Coronary artery (tissue), 2 donors: Measurements from ENCODE around the gene SACS.

ENCODE experiments used
- DNase-seq: peaks from one replicate; pipeline ENCODE4 v3.0.0-alpha.2; 2017; ENCODE audit warnings: low spot score
- H3K27ac ChIP-seq, 2 donors: fragments of 200-600 bp; sonication (generic); one replicate each; pipeline ENCODE4 v1.5.1; 2016 to 2019
- H3K4me3 ChIP-seq: fragments of 200-600 bp; sonication (generic); 2 replicates; pipeline ENCODE4 v1.5.1; 2016; ENCODE audit warnings: mild to moderate bottlenecking, moderate library complexity
- TF ChIP-seq, protein P1 (sequence below): fragments of 200-600 bp; sonication (generic); IDR thresholded peaks from one replicate; pipeline ENCODE4 v1.5.1; 2019; ENCODE audit warnings: antibody characterized with exemption

The SACS gene

DNA sequence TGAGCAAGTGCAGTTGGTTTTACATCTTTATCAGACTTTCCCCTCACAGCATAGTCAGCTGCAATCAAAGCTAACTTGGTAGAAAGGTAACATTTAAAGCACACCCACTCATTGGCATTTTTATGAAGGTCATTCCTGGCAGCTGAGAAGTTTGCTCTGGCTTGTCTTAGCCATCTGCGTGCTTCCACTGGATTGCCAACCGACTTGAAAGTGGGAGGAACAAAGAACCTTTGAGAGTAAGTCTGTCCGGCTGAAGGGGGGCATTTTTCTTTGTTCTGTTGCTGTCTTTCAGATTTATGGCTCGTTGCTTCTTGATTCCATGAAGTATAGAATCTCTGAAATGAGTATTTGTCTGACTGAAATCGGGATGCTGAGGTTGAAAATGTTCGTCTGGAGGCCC, 103.1 kb downstream of the SACS start:
- TF ChIP-seq, protein P1, sequence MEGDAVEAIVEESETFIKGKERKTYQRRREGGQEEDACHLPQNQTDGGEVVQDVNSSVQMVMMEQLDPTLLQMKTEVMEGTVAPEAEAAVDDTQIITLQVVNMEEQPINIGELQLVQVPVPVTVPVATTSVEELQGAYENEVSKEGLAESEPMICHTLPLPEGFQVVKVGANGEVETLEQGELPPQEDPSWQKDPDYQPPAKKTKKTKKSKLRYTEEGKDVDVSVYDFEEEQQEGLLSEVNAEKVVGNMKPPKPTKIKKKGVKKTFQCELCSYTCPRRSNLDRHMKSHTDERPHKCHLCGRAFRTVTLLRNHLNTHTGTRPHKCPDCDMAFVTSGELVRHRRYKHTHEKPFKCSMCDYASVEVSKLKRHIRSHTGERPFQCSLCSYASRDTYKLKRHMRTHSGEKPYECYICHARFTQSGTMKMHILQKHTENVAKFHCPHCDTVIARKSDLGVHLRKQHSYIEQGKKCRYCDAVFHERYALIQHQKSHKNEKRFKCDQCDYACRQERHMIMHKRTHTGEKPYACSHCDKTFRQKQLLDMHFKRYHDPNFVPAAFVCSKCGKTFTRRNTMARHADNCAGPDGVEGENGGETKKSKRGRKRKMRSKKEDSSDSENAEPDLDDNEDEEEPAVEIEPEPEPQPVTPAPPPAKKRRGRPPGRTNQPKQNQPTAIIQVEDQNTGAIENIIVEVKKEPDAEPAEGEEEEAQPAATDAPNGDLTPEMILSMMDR = no peak
- Histone ChIP-seq H3K4me3 (no peak overlapping the region), H3K27ac (no peak overlapping the region)
- DNase-seq = no peak

DNA sequence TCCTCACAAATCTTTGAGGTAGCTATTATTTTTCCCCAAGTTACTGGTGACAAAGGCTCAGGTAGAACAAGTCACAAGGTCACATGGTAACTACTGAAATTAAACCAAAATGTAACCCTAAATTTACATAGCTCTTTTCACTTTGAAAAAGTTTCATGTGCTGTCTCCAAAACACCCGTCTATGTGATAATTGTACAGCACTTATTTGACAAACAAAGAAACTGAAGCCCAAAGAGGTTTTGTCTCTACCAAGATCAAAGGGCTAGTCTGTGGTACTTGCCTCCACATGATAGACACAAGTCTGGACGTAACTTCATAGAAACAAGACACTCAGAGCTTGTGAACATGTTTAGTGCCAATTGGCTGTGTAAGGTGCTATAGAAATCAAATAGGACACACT, 108.3 kb downstream of the SACS start:
- no peak overlapping the region for H3K27ac ChIP-seq

DNA sequence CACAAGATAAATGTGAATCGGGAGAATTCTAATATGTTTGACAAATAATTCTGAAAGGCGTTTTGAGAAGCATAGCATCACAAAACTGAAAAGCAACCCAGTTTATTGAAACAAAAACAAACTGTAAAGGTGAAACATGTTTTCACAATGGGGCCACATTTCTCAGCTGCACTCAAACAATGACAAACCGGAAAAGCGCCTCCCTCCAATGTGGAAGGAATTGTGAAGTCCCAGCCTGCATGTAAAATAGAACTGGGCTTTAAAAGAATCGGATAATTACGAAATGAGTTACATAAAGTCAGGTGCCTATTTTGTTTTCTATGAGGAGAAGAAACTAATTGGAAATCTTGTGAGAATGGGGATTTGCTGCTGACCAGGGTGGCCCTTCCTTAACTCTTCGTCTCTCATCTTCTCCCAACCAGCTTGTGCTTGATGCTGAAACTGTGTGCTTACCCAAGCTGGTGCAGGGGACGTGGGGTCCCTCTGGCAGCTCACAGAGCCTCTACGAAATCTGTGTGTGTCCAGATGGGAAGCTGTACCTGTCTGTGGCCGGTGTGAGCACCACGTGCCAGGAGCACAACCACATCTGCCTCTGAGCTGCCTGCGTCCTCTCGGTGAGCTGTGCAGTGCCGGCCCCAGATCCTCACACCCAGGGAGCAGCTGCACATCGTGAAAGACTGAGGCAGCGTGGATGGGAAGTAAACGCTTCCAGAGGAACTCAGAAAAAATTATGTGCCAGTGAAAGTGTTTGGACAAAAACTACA, 109.4 kb downstream of the SACS start:
- DNase-seq = no peak
- TF ChIP-seq, protein P1 = no peak
- Histone ChIP-seq H3K27ac (no peak overlapping the region), H3K4me3 (no peak overlapping the region)

More for the DNA sequence above, 108.3 kb downstream of the SACS start:
- TF ChIP-seq, protein P1 = no peak
- no peak for DNase-seq
- H3K4me3 ChIP-seq = no peak overlapping the region

DNA sequence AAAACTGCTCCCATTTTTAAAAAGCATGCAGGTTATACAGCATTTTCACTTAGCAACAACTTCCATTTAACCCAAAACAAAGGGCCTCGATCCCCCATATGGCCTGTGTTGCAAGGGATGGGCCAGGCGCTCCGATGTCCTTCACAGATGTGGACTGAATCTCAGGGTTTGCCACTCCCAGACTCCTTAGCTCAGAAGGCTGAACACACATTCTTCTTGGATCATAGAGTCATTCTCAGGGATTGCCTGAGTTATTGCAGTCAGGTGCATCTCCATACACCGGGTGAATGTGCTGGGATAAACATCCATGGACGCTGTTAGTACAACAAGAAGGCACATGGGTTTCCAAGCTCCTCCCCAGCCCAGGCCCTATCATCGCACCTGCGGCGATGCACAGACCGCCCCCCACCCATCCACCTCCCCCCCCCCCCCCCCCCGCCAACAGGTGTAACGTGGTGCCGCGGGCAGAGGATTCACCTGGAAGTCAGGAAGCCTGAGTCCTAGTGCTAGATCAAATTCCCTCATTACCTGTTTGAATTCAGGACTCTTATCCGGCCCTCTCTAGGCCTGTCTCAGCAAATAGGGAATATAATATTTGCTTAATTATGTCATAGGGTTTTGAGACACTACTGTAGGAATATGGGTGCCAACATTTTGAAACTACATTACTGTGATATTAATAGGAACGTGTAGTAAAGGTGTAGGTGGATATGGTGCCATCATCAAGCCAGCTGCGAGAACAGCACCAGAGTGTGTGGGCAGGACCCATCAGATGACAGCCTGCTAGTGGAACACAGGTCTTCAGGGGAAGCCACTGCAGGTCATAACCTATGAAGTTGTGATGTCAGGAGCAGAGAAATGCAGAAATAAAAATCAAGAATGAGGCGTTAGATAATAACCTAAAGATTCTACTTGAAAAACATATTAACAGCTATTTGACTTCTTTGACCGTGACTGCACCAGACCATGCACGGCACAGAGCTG, 110.9 kb downstream of the SACS start:
- Histone ChIP-seq H3K27ac (peak overlapping the region in 1 of 2 donors; percentile 85), H3K4me3 (peak overlapping the region; percentile 57)
- TF ChIP-seq, protein P1 = no peak
- DNase-seq = no peak

DNA sequence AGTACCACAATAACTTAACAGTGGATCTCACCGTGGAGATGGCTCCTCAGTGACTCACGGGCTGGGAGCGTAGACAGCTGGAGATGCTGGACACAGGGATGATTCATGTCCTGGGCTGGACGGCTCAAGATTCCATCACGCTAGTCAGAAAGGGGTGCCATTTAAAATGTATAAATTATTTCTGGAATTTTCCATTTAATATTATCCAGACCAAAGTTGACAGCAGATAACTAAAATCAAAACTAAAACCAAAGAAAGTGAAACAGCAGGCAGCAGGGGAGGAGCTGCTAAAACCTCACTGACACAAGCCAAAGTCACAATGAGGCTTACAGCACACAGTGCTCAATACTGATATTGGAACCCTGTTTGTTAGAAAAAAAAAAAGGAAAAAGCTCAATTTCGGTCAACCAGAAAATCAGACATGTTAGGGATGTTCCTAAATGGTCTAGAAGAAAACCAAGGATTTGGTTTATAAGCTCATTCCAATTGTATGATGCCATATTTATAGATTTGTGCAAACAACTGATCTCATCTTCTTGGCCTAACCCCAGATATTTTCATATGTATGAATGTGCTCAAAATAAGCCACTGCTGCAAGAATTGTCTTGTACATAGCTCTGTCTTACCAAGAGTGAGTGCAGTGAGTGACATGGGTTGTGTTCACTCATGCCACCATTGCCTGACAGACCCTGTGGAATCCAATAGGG, 111.8 kb downstream of the SACS start:
- Histone ChIP-seq H3K27ac (peak overlapping the region; percentile 69 to 85), H3K4me3 (peak overlapping the region; percentile 57)
- TF ChIP-seq, protein P1 = no peak
- peak; percentile 82 for DNase-seq

DNA sequence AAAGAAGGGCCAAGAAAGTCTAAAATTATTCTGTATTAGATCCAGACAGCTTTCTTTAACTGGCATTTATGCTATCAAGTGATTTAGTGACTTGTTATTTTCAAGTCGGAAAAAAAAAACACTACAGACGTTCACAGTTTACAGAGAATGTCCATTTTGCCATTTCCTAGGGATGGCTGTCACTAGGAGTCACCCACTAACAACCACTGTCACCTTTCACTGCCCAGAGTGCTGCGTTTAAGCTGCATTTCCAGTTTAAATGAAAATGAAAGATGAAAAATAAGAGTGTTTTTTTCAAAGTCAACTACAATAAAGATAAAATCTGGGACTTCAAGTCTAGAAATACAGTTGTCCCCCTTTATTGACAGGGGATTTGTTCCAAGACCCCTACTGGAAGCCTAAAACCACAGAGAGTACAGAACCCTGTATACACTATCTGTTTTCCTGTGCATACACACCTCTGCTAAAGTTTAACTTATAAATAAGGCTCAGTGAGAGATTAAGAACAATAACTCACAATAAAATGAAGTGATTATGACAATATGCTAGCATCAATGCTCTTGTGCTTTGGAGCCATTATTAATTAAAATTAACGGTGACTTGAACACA, 112.5 kb downstream of the SACS start:
- Histone ChIP-seq H3K4me3 (peak overlapping the region; percentile 57), H3K27ac (peak overlapping the region; percentile 69 to 85)
- TF ChIP-seq, protein P1 = no peak
- DNase-seq = no peak
